K562 (cell line): ENCODE results near the gene PKP1. TPM values are rescaled to one million over a fixed set of nuclear protein-coding genes. Genes with fewer than 3 reads are reported as not detected.

ENCODE experiments used
- BACH1 ChIP-seq: fragments of 200-800 bp; sonication (Bioruptor generic); IDR thresholded peaks from 2 replicates; pipeline ENCODE4 v1.6.1; 2016; ENCODE audit warnings: missing genetic modification characterization, missing compliant biosample characterization
- CBFA2T3 ChIP-seq: fragments of 450-650 bp; IDR thresholded peaks from 2 replicates; pipeline ENCODE4 v1.6.1; 2017
- RAD21 ChIP-seq, 2 experiments: fragments of 250-450 bp in 1 of 2; fragments of 450-650 bp in 1 of 2; sonication (Bioruptor Pico) in 1 of 2; formaldehyde crosslinking in 1 of 2; IDR thresholded peaks in 1 of 2; conservative IDR thresholded peaks in 1 of 2; 2 replicates each; pipeline versions ENCODE4 v1.4.0 to v1.8.0; 2020 to 2022; ENCODE audit warnings: mild to moderate bottlenecking in 2 of 2, moderate library complexity in 1 of 2
- SLC30A9 ChIP-seq: fragments of 250-450 bp; sonication (Bioruptor Pico); IDR thresholded peaks from 2 replicates; pipeline ENCODE4 v1.8.0; 2022; ENCODE audit warnings: mild to moderate bottlenecking, moderate library complexity
- TAF1 ChIP-seq: IDR thresholded peaks from 2 replicates; pipeline ENCODE4 v1.6.1; 2011; ENCODE audit warnings: mild to moderate bottlenecking, low read length, moderate library complexity; ENCODE audit not compliant: insufficient read depth, control insufficient read depth, severe bottlenecking; ENCODE audit errors: extremely low read depth
- ZNF436 ChIP-seq: fragments of 250-450, 450-650 bp; sonication (Bioruptor Pico); formaldehyde crosslinking; IDR thresholded peaks from 2 replicates; pipeline ENCODE4 v1.7.0; 2020; ENCODE audit warnings: mild to moderate bottlenecking
- polyA plus RNA-seq, 8 experiments: library from polyadenylated mRNA; depleted of rRNA in 4 of 8; stranded (reverse) in 5 of 8; unstranded in 3 of 8; fragments of >200 nt; fragmentation: Nextera tagmentation in 2 of 8; fragmentation: Illumina TruSeq in 1 of 8; extraction: Ambion mirVana in 2 of 8; extraction: Trizol in 1 of 8; gene quantifications; 2 replicates each; pipeline versions ENCODE4 v1.2.1 to v1.2.3, GENCODE V29; 2011 to 2014; ENCODE audit warnings: inconsistent platforms in 1 of 8, missing spikeins in 1 of 8
- total RNA-seq, 7 experiments: library from RNA; depleted of rRNA in 6 of 7; stranded (reverse); fragments of >200 nt in 6 of 7; fragmentation: Illumina TruSeq in 2 of 7; extraction: Trizol in 2 of 7; gene quantifications; 2 replicates each; pipeline versions ENCODE4 v1.2.1 to v1.2.3, GENCODE V29; 2011 to 2021; ENCODE audit warnings: low replicate concordance in 1 of 7
- TF ChIP-seq, protein P1 (sequence below), 3 experiments: IDR thresholded peaks in 2 of 3; conservative IDR thresholded peaks in 1 of 3; 2 replicates each; pipeline ENCODE4 v1.5.1; 2011 to 2012; ENCODE audit warnings: low read length in 3 of 3, mild to moderate bottlenecking in 3 of 3, control low read depth in 2 of 3, improper control_type of control experiment in 1 of 3, inconsistent platforms in 1 of 3, low read depth in 1 of 3, mixed read lengths in 1 of 3, moderate library complexity in 1 of 3; ENCODE audit not compliant: insufficient read depth in 2 of 3

Gene PKP1
- total and polyA plus RNA-seq, 9 of the 15 experiments (the other 6 are each of a cell fraction or from before 2014, with no cell fraction given) = not detected

DNA sequence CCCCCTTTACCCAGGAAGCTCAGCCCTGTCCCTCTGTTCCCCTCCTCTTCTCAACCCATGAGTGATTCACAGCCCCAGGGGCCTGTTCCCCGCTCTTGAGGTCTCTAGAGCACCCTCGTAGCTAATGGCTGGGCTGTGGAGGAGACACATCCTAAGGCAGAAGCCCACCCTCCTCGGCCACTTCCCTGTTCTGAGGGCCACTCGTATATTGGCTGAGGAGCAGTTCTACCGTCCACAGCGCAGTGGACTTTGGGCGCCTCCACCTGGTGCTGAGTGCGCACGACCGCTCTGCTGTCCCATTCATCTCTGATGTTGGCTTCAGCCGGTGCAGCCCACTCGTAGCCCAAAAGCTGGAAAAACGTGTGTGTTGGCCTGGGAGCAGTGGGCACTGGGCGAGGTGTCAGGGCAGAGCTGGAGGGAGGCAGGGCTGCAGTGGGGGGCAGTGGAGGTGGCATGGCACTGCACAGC, 24.5 kb upstream of the PKP1 start (continued):
- TF ChIP-seq TAF1 = no peak
- TF ChIP-seq CBFA2T3 = no peak
- TF ChIP-seq SLC30A9 (CRISPR knock-in tag) = no peak
- peak in 1 of 2 experiments; percentile 38; a peak in 2 of 4 replicates for TF ChIP-seq RAD21 (CRISPR knock-in tag; conservative IDR thresholded peaks at IDR 0.05 in 1 of 2, IDR thresholded peaks at IDR 0.05 in 1 of 2)
- TF ChIP-seq, protein P1, sequence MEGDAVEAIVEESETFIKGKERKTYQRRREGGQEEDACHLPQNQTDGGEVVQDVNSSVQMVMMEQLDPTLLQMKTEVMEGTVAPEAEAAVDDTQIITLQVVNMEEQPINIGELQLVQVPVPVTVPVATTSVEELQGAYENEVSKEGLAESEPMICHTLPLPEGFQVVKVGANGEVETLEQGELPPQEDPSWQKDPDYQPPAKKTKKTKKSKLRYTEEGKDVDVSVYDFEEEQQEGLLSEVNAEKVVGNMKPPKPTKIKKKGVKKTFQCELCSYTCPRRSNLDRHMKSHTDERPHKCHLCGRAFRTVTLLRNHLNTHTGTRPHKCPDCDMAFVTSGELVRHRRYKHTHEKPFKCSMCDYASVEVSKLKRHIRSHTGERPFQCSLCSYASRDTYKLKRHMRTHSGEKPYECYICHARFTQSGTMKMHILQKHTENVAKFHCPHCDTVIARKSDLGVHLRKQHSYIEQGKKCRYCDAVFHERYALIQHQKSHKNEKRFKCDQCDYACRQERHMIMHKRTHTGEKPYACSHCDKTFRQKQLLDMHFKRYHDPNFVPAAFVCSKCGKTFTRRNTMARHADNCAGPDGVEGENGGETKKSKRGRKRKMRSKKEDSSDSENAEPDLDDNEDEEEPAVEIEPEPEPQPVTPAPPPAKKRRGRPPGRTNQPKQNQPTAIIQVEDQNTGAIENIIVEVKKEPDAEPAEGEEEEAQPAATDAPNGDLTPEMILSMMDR (IDR thresholded peaks at IDR 0.05 in 2 of 3, conservative IDR thresholded peaks at IDR 0.05 in 1 of 3; ENCODE audit: insufficient read depth in 2 of 3, low read depth in 1 of 3, low read length in 3 of 3) = peak; percentile 50 to 60 (median 60)
- no peak for TF ChIP-seq ZNF436 (CRISPR knock-in tag)
- TF ChIP-seq BACH1 (tag) = no peak
